OCI-LY3 (cell line): ENCODE measurements around the gene SLC25A40.
A peak's percentile ranks its signal among the peaks of the same experiment; 100 is the strongest.

Experiments used
- H2AFZ ChIP-seq: fragments of 200-600, 300-600 bp; shearing (Covaris generic); 2 replicates; pipeline ENCODE4 v1.6.0; 2014; ENCODE audit warnings: antibody characterized with exemption, low read depth, low read length
- H3K27ac ChIP-seq: fragments of 200-600, 300-600 bp; sonication (generic); 2 replicates; pipeline ENCODE4 v1.5.1; 2014; ENCODE audit warnings: mild to moderate bottlenecking, low read length, moderate library complexity, mixed read lengths
- H3K27me3 ChIP-seq: fragments of 200-600, 300-600 bp; sonication (generic); 2 replicates; pipeline ENCODE4 v1.6.1; 2014; ENCODE audit warnings: low read depth, low read length, mixed read lengths
- H3K36me3 ChIP-seq: fragments of 200-600, 300-600 bp; sonication (generic); replicated peaks from 2 replicates; pipeline ENCODE3; 2014; ENCODE audit warnings: low read depth, low read length, mixed read lengths
- H3K4me1 ChIP-seq: fragments of 300-600, 200-600 bp; sonication (generic); 2 replicates; pipeline ENCODE4 v1.6.1; 2014; ENCODE audit warnings: low read length, mixed read lengths
- H3K4me2 ChIP-seq: fragments of 200-600, 300-600 bp; sonication (generic); 2 replicates; pipeline ENCODE4 v1.6.1; 2014; ENCODE audit warnings: low read length, mixed read lengths
- H3K4me3 ChIP-seq: fragments of 300-600, 200-600 bp; sonication (generic); 2 replicates; pipeline ENCODE4 v1.5.1; 2014; ENCODE audit warnings: antibody characterized with exemption, mild to moderate bottlenecking, low read length, moderate library complexity
- H3K79me2 ChIP-seq: fragments of 300-600, 200-600 bp; shearing (Covaris generic); 2 replicates; pipeline ENCODE4 v1.6.1; 2014; ENCODE audit warnings: mild to moderate bottlenecking, low read length, mixed read lengths
- H3K9ac ChIP-seq: fragments of 300-600, 200-600 bp; shearing (Covaris generic); 2 replicates; pipeline ENCODE4 v1.6.0; 2014; ENCODE audit warnings: mild to moderate bottlenecking, low read length, moderate library complexity
- H3K9me3 ChIP-seq: fragments of 200-600, 300-600 bp; shearing (Covaris generic); 2 replicates; pipeline ENCODE4 v1.6.1; 2014; ENCODE audit warnings: low read length, mixed read lengths; ENCODE audit not compliant: insufficient read depth
- H4K20me1 ChIP-seq: fragments of 200-600, 300-600 bp; sonication (generic); 2 replicates; pipeline ENCODE4 v1.6.1; 2016; ENCODE audit warnings: low read length, mixed read lengths; ENCODE audit not compliant: insufficient read depth
- EZH2phosphoT487 ChIP-seq: fragments of 200-600 bp; shearing (Covaris generic); IDR thresholded peaks from 2 replicates; pipeline ENCODE4 v1.6.1; 2018; ENCODE audit warnings: antibody characterized with exemption, mixed run types, low read depth
- TF ChIP-seq, protein P1 (sequence below): fragments of 200-600, 300-600 bp; sonication (generic); IDR thresholded peaks from 2 replicates; pipeline ENCODE4 v1.5.1; 2014; ENCODE audit warnings: antibody characterized with exemption, low read length, low read depth

Gene SLC25A40

DNA sequence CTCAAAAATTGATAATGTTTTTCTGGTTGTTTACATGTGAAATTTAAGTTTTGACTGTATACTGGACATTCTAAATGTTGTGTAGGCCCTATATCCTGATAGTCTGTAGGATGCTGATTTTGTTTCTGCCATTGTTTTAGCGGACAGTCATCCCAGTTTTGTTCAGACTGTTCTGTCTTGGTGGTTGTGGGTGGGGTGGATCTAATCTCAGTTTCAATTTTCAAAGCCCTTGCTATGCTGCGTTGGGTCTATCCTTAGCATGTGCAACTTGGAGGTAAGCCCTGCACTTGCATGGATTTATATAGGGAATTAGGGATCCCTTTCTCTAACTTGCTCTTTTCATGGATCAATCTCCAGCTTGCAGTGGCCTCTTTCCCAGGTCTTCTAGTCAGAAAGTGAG lies 19.2 kb upstream of the SLC25A40 start:
- H3K4me2 ChIP-seq: no peak overlapping the region
- no peak for TF ChIP-seq EZH2phosphoT487
- TF ChIP-seq, protein P1, sequence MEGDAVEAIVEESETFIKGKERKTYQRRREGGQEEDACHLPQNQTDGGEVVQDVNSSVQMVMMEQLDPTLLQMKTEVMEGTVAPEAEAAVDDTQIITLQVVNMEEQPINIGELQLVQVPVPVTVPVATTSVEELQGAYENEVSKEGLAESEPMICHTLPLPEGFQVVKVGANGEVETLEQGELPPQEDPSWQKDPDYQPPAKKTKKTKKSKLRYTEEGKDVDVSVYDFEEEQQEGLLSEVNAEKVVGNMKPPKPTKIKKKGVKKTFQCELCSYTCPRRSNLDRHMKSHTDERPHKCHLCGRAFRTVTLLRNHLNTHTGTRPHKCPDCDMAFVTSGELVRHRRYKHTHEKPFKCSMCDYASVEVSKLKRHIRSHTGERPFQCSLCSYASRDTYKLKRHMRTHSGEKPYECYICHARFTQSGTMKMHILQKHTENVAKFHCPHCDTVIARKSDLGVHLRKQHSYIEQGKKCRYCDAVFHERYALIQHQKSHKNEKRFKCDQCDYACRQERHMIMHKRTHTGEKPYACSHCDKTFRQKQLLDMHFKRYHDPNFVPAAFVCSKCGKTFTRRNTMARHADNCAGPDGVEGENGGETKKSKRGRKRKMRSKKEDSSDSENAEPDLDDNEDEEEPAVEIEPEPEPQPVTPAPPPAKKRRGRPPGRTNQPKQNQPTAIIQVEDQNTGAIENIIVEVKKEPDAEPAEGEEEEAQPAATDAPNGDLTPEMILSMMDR: no peak
- H3K27ac ChIP-seq: no peak overlapping the region
- peaks cover 67% of the 10 kb centered on the region for H3K36me3 ChIP-seq
- H3K9me3 ChIP-seq: no peaks in the 10 kb centered on the region
- peaks cover 58% of the 10 kb centered on the region for H3K79me2 ChIP-seq
- no peaks in the 10 kb centered on the region for H4K20me1 ChIP-seq
- no peak overlapping the region for H3K9ac ChIP-seq
- H3K4me3 ChIP-seq: no peak overlapping the region
- no peak overlapping the region for H2AFZ ChIP-seq
- no peaks in the 10 kb centered on the region for H3K27me3 ChIP-seq
- H3K4me1 ChIP-seq: no peaks in the 10 kb centered on the region

DNA sequence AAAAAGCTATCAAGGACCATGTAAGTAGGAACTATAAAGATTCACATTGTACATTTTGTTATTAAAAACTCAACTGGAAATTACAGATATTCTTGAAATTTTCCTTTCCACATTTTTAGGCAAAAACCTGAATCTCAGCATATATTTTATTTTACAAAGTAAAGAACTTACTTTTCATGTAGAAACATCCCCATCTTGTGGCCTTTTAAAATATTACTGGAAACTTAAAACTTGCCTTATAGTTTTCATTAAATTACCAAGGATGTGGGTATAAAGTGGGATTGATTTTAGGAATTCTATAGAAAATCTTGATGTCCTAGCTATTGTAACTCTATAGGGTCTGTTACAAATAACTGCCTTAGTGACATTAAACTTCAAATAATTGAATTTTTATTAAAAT lies 10.7 kb upstream of the SLC25A40 start:
- H3K36me3 ChIP-seq: peaks cover 39% of the 10 kb centered on the region

DNA sequence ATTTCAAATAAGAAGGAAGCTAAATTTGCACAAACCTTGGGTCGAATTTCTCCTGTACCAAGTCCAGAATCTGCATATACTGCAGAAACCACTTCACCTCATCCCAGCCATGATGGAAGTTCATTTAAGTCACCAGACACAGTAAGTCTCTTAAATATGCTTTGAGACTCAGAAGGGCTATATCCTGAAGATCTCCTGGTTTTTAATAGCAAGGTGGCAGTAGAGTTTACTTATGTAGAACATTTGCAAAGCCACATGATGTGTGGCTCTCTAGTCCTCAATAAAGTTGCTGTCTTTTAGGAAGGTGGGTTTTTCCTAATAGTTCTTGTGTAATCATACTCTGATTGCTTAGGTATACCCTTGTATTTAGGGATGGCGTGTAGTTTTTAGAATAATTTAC lies 8.9 kb upstream of the SLC25A40 start:
- TF ChIP-seq EZH2phosphoT487: no peak
- TF ChIP-seq, protein P1: no peak
- peaks cover 49% of the 10 kb centered on the region for H3K36me3 ChIP-seq
- H3K4me1 ChIP-seq: peaks cover 13% of the 10 kb centered on the region
- no peaks in the 10 kb centered on the region for H3K27me3 ChIP-seq
- no peak overlapping the region for H2AFZ ChIP-seq
- no peak overlapping the region for H3K4me2 ChIP-seq
- no peaks in the 10 kb centered on the region for H3K9me3 ChIP-seq
- H3K4me3 ChIP-seq: no peak overlapping the region
- H3K27ac ChIP-seq: no peak overlapping the region
- peaks cover 75% of the 10 kb centered on the region for H3K79me2 ChIP-seq
- H4K20me1 ChIP-seq: peaks cover 16% of the 10 kb centered on the region; the same call in 1 of the 2 replicates
- no peak overlapping the region for H3K9ac ChIP-seq

More for the DNA sequence above, 10.7 kb upstream of the SLC25A40 start:
- TF ChIP-seq, protein P1: peak; percentile 58
- no peak for TF ChIP-seq EZH2phosphoT487
- Histone ChIP-seq H3K9me3 (no peaks in the 10 kb centered on the region), H3K9ac (no peak overlapping the region), H3K27ac (no peak overlapping the region), H2AFZ (no peak overlapping the region), H3K4me1 (peaks cover 10% of the 10 kb centered on the region), H4K20me1 (peaks cover 11% of the 10 kb centered on the region; the same call in 1 of the 2 replicates), H3K79me2 (peaks cover 75% of the 10 kb centered on the region), H3K4me2 (no peak overlapping the region), H3K27me3 (no peaks in the 10 kb centered on the region), H3K4me3 (no peak overlapping the region)

DNA sequence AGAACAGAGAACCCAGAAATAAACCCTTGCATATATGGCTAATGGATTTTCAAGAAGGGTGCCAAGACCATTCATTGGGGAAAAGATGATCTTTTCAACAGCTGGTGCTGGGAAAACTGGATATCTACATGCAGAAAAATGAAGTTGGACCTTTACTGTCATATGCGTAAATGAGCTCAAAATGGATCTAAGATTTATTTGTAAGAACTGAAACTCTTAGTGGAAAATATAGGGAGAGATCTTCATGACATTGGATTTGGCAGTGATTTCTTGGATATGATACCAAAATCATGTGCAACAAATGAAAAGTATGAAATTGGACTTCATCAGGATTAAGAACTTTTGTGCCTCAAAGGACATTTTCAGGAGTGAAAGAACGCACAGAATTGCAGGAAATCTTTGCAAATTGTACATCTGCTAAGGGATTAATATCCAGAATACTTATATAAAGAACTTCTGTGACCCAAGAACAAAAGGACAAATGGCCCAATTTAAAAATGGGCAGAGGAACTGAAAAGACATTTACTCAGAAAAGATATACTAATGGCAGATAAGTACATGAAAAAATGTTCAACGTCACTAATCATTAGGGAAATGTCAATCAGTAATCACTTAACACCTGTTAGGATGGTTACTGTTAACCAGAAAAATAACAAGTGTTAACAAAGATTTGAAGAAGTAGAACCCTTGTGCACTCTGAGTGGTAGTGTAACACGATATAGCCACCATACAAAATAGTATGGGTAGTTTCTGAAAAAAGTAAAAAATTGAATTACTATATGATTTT lies 6.2 kb upstream of the SLC25A40 start:
- no peak overlapping the region for H3K9ac ChIP-seq
- H4K20me1 ChIP-seq: peaks cover 20% of the 10 kb centered on the region; the same call in 1 of the 2 replicates
- H3K27ac ChIP-seq: no peak overlapping the region
- no peaks in the 10 kb centered on the region for H3K9me3 ChIP-seq
- H2AFZ ChIP-seq: no peak overlapping the region
- TF ChIP-seq EZH2phosphoT487: no peak
- TF ChIP-seq, protein P1: no peak
- H3K36me3 ChIP-seq: peaks cover 55% of the 10 kb centered on the region
- H3K4me3 ChIP-seq: no peak overlapping the region
- peak overlapping the region; percentile 4; the same call in 1 of the 2 replicates for H3K4me2 ChIP-seq
- H3K4me1 ChIP-seq: peaks cover 21% of the 10 kb centered on the region
- H3K27me3 ChIP-seq: no peaks in the 10 kb centered on the region
- peaks cover 84% of the 10 kb centered on the region for H3K79me2 ChIP-seq
